Measurements from ENCODE around the gene CPLX4. TPM values are rescaled to one million over a fixed set of nuclear protein-coding genes. Genes with fewer than 3 reads are reported as not detected.

CPLX4 gene
- total and polyA plus RNA-seq, 2 of the 8 experiments (the other 6 are each of a cell fraction or from before 2014, with no cell fraction given), result not detected

DNA sequence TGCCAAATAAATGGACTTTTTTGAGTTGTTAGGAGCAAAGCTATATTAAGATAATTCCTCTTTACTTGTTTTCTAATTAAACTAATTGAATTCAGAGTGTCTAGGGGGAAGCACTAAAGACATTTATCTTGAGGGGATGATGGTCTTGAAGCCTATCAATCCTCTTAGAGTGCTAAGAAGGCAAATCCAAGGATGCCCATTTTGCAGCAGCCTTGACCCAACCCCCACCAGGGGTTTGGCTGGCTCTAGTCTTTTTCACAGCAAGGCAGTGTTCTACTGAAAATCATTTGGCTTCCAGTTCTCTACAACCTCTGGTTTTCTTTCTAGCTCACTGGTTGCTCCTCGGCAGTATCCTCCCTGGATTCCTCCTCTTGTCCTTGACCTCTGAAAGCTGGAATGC is 38.7 kb downstream of the CPLX4 start:
- H4K20me1 ChIP-seq (replicated peaks in 1 of 2; ENCODE audit: control insufficient read depth in 1 of 2, insufficient read depth in 2 of 2, low read length in 2 of 2), result peaks cover 0 to 2% of the 10 kb centered on the region in 2 experiments
- H2AK5ac ChIP-seq (ENCODE audit: low read depth, low read length), result no peak overlapping the region
- no peak overlapping the region for H2BK12ac ChIP-seq (ENCODE audit: low read depth, low read length)
- no peaks in the 10 kb centered on the region for H3K79me1 ChIP-seq (ENCODE audit: low read depth, low read length)
- no peak overlapping the region for H2BK5ac ChIP-seq (ENCODE audit: low read depth, low read length)
- no peak overlapping the region for H4K5ac ChIP-seq (ENCODE audit: insufficient read length, low read depth, low read length)
- H3K9ac ChIP-seq (replicated peaks in 1 of 4; ENCODE audit: extremely low read depth in 1 of 4, low read depth in 3 of 4, low read length in 3 of 4), result no peak overlapping the region
- no peak overlapping the region for H2BK15ac ChIP-seq (ENCODE audit: low read length)
- FAIRE-seq (no peak), DNase-seq (ENCODE audit: low read depth in 1 of 2, low spot score in 2 of 2) (no peak)
- no peak overlapping the region for H3K4ac ChIP-seq (replicated peaks; ENCODE audit: insufficient read length, low read depth, low read length)
- peaks cover 13 to 43% (median 29%) of the 10 kb centered on the region in 4 experiments for H3K27me3 ChIP-seq (replicated peaks in 1 of 4; ENCODE audit: control insufficient read depth in 3 of 4, extremely low read depth in 1 of 4, insufficient read depth in 3 of 4, low read length in 3 of 4)
- no peak overlapping the region for H4K8ac ChIP-seq (ENCODE audit: extremely low read depth, insufficient read depth, low read length)
- no peak overlapping the region for H3K18ac ChIP-seq (ENCODE audit: extremely low read depth, low read length)
- ChIA-PET CTCF (ENCODE audit: partially characterized antibody) (interaction anchor here (0.7 to 2.9 kb wide), 6 partner anchors 8 to 123 kb away, joined by 3 to 14 read pairs (median 4); no protein-coding TSS in a partner anchor), POLR2A (ENCODE audit: partially characterized antibody) (interaction anchor here (1.1 kb wide), 1 partner anchor 72 kb away, joined by 3 read pairs; no protein-coding TSS in a partner anchor)
- no peaks in the 10 kb centered on the region; a peak in 1 of 8 replicates for H3K36me3 ChIP-seq (ENCODE audit: control insufficient read depth in 2 of 4, insufficient read depth in 4 of 4, low read length in 3 of 4)
- no peaks in the 10 kb centered on the region for H3K79me2 ChIP-seq (ENCODE audit: control insufficient read depth in 1 of 2, insufficient read depth in 2 of 2, low read length in 2 of 2)
- H4K91ac ChIP-seq (replicated peaks; ENCODE audit: insufficient read length, low read length), result no peak overlapping the region
- no peak overlapping the region for H2BK20ac ChIP-seq (ENCODE audit: low read length)
- WGBS, 2 experiments (ENCODE audit: extremely low coverage in 1 of 2, insufficient coverage in 1 of 2, insufficient read length in 1 of 2, insufficient replicate concordance in 2 of 2, low coverage in 1 of 2, low lambda C conversion rate in 2 of 2, missing lambda C conversion rate in 1 of 2), result 100% methylated on average over 1 of the region's 1 CpG; no CpG with 5 or more reads in 1 of the 2 experiments
- no peaks in the 10 kb centered on the region for H3K9me3 ChIP-seq (ENCODE audit: insufficient read depth in 2 of 2, low read depth in 1 of 2, low read length in 1 of 2)
- no peak overlapping the region for H3K4me2 ChIP-seq (ENCODE audit: insufficient read depth in 1 of 2, low read depth in 2 of 2, low read length in 2 of 2)
- H3K14ac ChIP-seq (ENCODE audit: insufficient read length), result no peak overlapping the region
- H3K23me2 ChIP-seq (ENCODE audit: low read depth, low read length), result no peaks in the 10 kb centered on the region
- no peak overlapping the region for H2BK120ac ChIP-seq (replicated peaks; ENCODE audit: low read depth, low read length)
- H2AFZ ChIP-seq (ENCODE audit: low read length), result no peak overlapping the region
- no peak overlapping the region for H3K4me3 ChIP-seq (ENCODE audit: extremely low read depth in 1 of 4, insufficient read depth in 2 of 4, low read depth in 3 of 4, low read length in 4 of 4)
- H3K23ac ChIP-seq (ENCODE audit: insufficient read length), result no peak overlapping the region
- no peak overlapping the region for H3K56ac ChIP-seq (replicated peaks; ENCODE audit: insufficient read length, low read depth, low read length)
- H3K4me1 ChIP-seq (replicated peaks in 1 of 4; ENCODE audit: control insufficient read depth in 3 of 4, insufficient read depth in 4 of 4, low read length in 3 of 4), result peaks cover 0 to 18% (median 6%) of the 10 kb centered on the region in 4 experiments; a peak in 6 of 7 replicates
- no peak overlapping the region for H3K27ac ChIP-seq (ENCODE audit: low read depth, low read length)
- TF ChIP-seq BCL11A (IDR thresholded peaks at IDR 0.05; ENCODE audit: low read depth in 2 of 2, low read length in 2 of 2) (no peak), BACH1 (IDR thresholded peaks at IDR 0.05; ENCODE audit: low read length) (no peak), FOSL1 (IDR thresholded peaks at IDR 0.05; ENCODE audit: insufficient read depth, low read depth, low read length) (no peak), SIN3A (conservative IDR thresholded peaks at IDR 0.05 in 1 of 2, IDR thresholded peaks at IDR 0.05 in 1 of 2; ENCODE audit: low read depth in 1 of 2, low read length in 2 of 2) (no peak), CBX5 (IDR thresholded peaks at IDR 0.05; ENCODE audit: low read depth, low read length) (no peak), POU5F1 (IDR thresholded peaks at IDR 0.05; ENCODE audit: low read depth, low read length) (no peak), SP2 (IDR thresholded peaks at IDR 0.05; ENCODE audit: low read length) (no peak), CREB1 (IDR thresholded peaks at IDR 0.05) (no peak), CHD1 (IDR thresholded peaks at IDR 0.05; ENCODE audit: low read depth, low read length) (no peak), CHD2 (IDR thresholded peaks at IDR 0.05; ENCODE audit: low read length) (no peak)
- TF ChIP-seq, protein P1, sequence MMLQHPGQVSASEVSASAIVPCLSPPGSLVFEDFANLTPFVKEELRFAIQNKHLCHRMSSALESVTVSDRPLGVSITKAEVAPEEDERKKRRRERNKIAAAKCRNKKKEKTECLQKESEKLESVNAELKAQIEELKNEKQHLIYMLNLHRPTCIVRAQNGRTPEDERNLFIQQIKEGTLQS (IDR thresholded peaks at IDR 0.05; ENCODE audit: insufficient read depth, low read depth, low read length), result no peak
- TF ChIP-seq, protein P2, sequence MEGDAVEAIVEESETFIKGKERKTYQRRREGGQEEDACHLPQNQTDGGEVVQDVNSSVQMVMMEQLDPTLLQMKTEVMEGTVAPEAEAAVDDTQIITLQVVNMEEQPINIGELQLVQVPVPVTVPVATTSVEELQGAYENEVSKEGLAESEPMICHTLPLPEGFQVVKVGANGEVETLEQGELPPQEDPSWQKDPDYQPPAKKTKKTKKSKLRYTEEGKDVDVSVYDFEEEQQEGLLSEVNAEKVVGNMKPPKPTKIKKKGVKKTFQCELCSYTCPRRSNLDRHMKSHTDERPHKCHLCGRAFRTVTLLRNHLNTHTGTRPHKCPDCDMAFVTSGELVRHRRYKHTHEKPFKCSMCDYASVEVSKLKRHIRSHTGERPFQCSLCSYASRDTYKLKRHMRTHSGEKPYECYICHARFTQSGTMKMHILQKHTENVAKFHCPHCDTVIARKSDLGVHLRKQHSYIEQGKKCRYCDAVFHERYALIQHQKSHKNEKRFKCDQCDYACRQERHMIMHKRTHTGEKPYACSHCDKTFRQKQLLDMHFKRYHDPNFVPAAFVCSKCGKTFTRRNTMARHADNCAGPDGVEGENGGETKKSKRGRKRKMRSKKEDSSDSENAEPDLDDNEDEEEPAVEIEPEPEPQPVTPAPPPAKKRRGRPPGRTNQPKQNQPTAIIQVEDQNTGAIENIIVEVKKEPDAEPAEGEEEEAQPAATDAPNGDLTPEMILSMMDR (IDR thresholded peaks at IDR 0.05; ENCODE audit: control extremely low read depth in 1 of 3, insufficient read depth in 1 of 3, low read depth in 1 of 3, low read length in 3 of 3), result no peak

Data from H1 (cell line).